Smooth muscle cell (in vitro differentiated cells): ENCODE data around the gene ZCCHC8. TPM values are rescaled to one million over a fixed set of nuclear protein-coding genes. Genes with fewer than 3 reads are reported as not detected.

ENCODE experiments used
- DNase-seq: peaks from one replicate; lab custom pipeline; 2025; ENCODE audit not compliant: unreplicated experiment; lab: John Stamatoyannopoulos, UW
- H2AFZ ChIP-seq: fragments of 200-600 bp; sonication (generic); 2 replicates; pipeline ENCODE4 v1.6.0; 2016; ENCODE audit warnings: antibody characterized with exemption, low read depth, mild to moderate bottlenecking
- H3F3A ChIP-seq: fragments of 200-600 bp; sonication (generic); 2 replicates; pipeline ENCODE4 v1.6.0; 2017; ENCODE audit warnings: antibody characterized with exemption, low read depth
- H3K27ac ChIP-seq: fragments of 200-600 bp; sonication (generic); 2 replicates; pipeline ENCODE4 v1.5.1; 2016; ENCODE audit warnings: low read depth, mild to moderate bottlenecking
- H3K27me3 ChIP-seq: fragments of 200-600 bp; sonication (generic); 2 replicates; pipeline ENCODE4 v1.6.1; 2016; ENCODE audit warnings: low read depth, mild to moderate bottlenecking
- H3K36me3 ChIP-seq: fragments of 200-600 bp; sonication (generic); 2 replicates; pipeline ENCODE4 v1.5.1; 2016; ENCODE audit warnings: low read depth
- H3K4me1 ChIP-seq: fragments of 200-600 bp; sonication (generic); 2 replicates; pipeline ENCODE4 v1.5.1; 2016; ENCODE audit warnings: low read depth
- H3K4me2 ChIP-seq: fragments of 200-600 bp; sonication (generic); 2 replicates; pipeline ENCODE4 v1.6.0; 2016; ENCODE audit warnings: mild to moderate bottlenecking
- H3K4me3 ChIP-seq: fragments of 200-600 bp; sonication (generic); 2 replicates; pipeline ENCODE4 v1.5.1; 2016; ENCODE audit warnings: mild to moderate bottlenecking
- H3K79me2 ChIP-seq: fragments of 200-600 bp; sonication (generic); 2 replicates; pipeline ENCODE4 v1.6.0; 2016; ENCODE audit warnings: low read depth, mild to moderate bottlenecking
- H3K9ac ChIP-seq: fragments of 200-600 bp; sonication (generic); 2 replicates; pipeline ENCODE4 v1.6.0; 2016; ENCODE audit warnings: low read depth
- H3K9me3 ChIP-seq: fragments of 200-600 bp; sonication (generic); replicated peaks from 2 replicates; pipeline ENCODE4 v1.5.1; 2016; ENCODE audit warnings: low read depth
- H4K20me1 ChIP-seq: fragments of 200-600 bp; sonication (generic); 2 replicates; pipeline ENCODE4 v1.6.0; 2016; ENCODE audit warnings: low read depth
- WGBS: methylation state at CpG from one replicate; pipeline ENCODE4 v1.1.7; 2016; ENCODE audit warnings: low lambda C conversion rate; 5-methylcytosine and 5-hydroxymethylcytosine counted together
- polyA plus RNA-seq: library from polyadenylated mRNA; unstranded; fragments of >200 nt; fragmentation: Nextera tagmentation; extraction: Ambion mirVana; gene quantifications from 2 replicates; pipeline ENCODE4 v1.2.1, GENCODE V29; 2016
- total RNA-seq: library from RNA; depleted of rRNA; stranded (reverse); fragments of >200 nt; gene quantifications from 2 replicates; pipeline ENCODE4 v1.2.3, GENCODE V29; 2014
- TF ChIP-seq, protein P1 (sequence below): fragments of 200-600 bp; sonication (generic); IDR thresholded peaks from 2 replicates; pipeline ENCODE4 v1.5.1; 2017; ENCODE audit warnings: borderline replicate concordance, mild to moderate bottlenecking, antibody characterized with exemption; ENCODE audit not compliant: insufficient read depth, poor library complexity, severe bottlenecking

The ZCCHC8 gene
- total RNA-seq (19.5 and 20.6 TPM in 2 replicates), polyA plus RNA-seq (8.8 and 13.9 TPM in 2 replicates)

DNA sequence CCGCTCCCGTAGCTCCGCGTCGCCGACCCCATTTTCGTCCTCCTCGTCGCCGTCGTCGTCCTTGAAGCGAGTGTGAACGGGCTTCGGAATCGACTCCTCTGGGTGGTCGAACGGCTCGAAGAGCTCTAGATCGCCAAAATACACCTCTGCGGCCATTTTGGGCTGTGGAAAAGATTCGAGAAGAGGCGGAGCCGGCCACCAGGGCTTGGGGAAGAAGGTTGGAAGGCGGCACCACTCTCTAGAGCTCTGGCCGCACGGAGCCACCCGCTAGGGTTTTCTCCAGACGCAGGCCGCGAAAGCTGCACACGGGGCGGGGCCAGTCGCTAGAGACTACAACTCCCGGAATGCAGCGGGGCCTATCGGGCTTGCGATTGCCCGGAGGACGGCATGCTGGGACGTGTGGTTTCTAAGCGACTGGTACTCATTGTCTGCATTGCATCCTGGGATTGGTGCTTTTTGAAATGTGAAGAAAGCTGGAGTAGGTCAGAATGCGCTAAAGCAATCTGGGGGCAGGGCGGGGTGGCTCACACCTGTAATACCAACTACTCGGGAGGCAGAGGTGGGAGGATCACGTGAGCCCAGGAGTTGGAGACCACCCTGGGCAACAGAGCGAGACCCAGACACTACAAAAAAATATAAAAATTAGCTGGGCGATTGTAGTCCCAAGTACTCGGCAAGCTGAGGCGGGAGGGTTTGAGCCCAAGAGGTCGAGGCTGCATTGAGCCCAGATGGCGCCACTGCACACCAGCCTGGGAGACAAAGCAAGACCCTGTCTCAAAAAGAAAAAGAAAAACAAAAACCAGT, at the start of gene ZCCHC8:
ZCCHC8 (minus strand) TSS at position 248 of the 804 bp plus-strand sequence; CDS start at position 156, 92 bp downstream.
- H3F3A ChIP-seq, result peaks cover 48% of the 10 kb centered on the region
- peaks cover 50% of the 10 kb centered on the region for H4K20me1 ChIP-seq
- H3K4me2 ChIP-seq, result peak within 1 kb of the TSS; percentile 92
- H3K9ac ChIP-seq, result peak within 1 kb of the TSS; percentile 97
- WGBS, result 3% methylated on average over 52 of the region's 52 CpGs
- peak within 1 kb of the TSS; percentile 79 for H3K4me3 ChIP-seq
- peak; percentile 81 for DNase-seq
- H3K36me3 ChIP-seq, result peaks cover 10% of the 10 kb centered on the region
- H3K27ac ChIP-seq, result peak within 1 kb of the TSS; percentile 98
- H3K79me2 ChIP-seq, result peaks cover 43% of the 10 kb centered on the region
- no peaks in the 10 kb centered on the region for H3K9me3 ChIP-seq
- TF ChIP-seq, protein P1, sequence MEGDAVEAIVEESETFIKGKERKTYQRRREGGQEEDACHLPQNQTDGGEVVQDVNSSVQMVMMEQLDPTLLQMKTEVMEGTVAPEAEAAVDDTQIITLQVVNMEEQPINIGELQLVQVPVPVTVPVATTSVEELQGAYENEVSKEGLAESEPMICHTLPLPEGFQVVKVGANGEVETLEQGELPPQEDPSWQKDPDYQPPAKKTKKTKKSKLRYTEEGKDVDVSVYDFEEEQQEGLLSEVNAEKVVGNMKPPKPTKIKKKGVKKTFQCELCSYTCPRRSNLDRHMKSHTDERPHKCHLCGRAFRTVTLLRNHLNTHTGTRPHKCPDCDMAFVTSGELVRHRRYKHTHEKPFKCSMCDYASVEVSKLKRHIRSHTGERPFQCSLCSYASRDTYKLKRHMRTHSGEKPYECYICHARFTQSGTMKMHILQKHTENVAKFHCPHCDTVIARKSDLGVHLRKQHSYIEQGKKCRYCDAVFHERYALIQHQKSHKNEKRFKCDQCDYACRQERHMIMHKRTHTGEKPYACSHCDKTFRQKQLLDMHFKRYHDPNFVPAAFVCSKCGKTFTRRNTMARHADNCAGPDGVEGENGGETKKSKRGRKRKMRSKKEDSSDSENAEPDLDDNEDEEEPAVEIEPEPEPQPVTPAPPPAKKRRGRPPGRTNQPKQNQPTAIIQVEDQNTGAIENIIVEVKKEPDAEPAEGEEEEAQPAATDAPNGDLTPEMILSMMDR, result no peak
- H2AFZ ChIP-seq, result peak within 1 kb of the TSS; percentile 56
- H3K4me1 ChIP-seq, result peaks cover 9% of the 10 kb centered on the region
- no peaks in the 10 kb centered on the region for H3K27me3 ChIP-seq

DNA sequence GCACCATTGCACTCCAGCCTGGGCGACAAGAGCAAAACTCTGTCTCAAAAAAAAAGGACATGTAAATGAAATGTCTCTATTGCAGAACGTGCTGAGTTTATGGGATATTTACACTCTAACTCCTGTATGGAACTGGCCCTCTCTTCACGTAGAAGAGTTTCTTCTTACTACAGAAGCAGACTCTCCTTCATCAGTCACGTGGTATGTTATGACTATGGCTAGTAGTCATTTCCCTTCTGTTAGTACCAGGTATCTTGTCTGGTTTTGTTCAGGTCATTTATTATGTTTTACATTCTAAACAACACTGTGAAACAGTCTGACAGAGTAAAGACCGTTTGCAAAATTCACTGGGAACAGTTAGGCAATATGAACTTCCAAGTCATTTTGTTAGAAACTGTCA, 46.6 kb upstream of the ZCCHC8 start:
- no peak overlapping the region for H3K27ac ChIP-seq
- H3K9ac ChIP-seq, result no peak overlapping the region
- no peaks in the 10 kb centered on the region for H3K9me3 ChIP-seq
- no peak overlapping the region for H3K4me3 ChIP-seq
- 92% methylated on average over 5 of the region's 5 CpGs for WGBS
- H3K36me3 ChIP-seq, result peaks cover 3% of the 10 kb centered on the region
- H3K4me1 ChIP-seq, result no peaks in the 10 kb centered on the region
- TF ChIP-seq, protein P1, result no peak
- no peaks in the 10 kb centered on the region for H3K27me3 ChIP-seq
- no peak for DNase-seq
- H3K79me2 ChIP-seq, result no peaks in the 10 kb centered on the region
- no peak overlapping the region for H2AFZ ChIP-seq
- H4K20me1 ChIP-seq, result no peaks in the 10 kb centered on the region
- H3F3A ChIP-seq, result no peaks in the 10 kb centered on the region
- no peak overlapping the region for H3K4me2 ChIP-seq

DNA sequence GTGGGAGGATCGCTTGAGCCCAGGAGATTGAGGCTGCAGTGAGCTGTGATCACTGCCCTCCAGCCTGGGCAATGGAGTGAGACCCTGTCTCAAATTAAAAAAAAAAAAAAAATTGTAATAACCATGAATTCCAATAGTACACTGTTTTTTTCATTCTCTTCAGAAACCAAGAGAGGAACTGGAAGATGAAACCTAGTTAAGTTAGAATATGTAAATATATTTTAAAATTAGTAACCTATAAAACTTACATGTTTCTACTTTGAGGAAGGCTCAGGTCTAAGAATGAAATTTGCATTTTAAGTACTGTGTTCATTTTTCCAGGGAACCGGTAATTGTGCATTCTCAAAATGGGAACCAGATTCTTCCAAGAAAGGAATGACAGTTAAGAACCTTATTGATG, 45.1 kb upstream of the ZCCHC8 start:
- WGBS, result 94% methylated on average over 2 of the region's 2 CpGs
- Histone ChIP-seq H3K9me3 (no peaks in the 10 kb centered on the region), H3K27me3 (no peaks in the 10 kb centered on the region), H3K4me2 (no peak overlapping the region), H3K4me1 (no peaks in the 10 kb centered on the region), H3K9ac (no peak overlapping the region), H3K4me3 (no peak overlapping the region), H3K36me3 (peaks cover 3% of the 10 kb centered on the region), H2AFZ (no peak overlapping the region), H3K27ac (no peak overlapping the region), H4K20me1 (no peaks in the 10 kb centered on the region), H3K79me2 (no peaks in the 10 kb centered on the region), H3F3A (no peaks in the 10 kb centered on the region)
- no peak for DNase-seq
- TF ChIP-seq, protein P1, result no peak
